ENCODE results near the gene GALNT2.

GALNT2 gene

GRCh38 chr1:230267338-230268065 lies 200.5 kb downstream of the GALNT2 start:
- no peaks in the 10 kb centered on the region; the same call in 1 of the 2 replicates for H3K4me1 ChIP-seq (ENCODE audit: insufficient read depth, low read length)

GRCh38 chr1:230268371-230269170 lies 201.5 kb downstream of the GALNT2 start:
- Histone ChIP-seq H3K9me3 (ENCODE audit: insufficient read depth, low read depth, low read length) (no peaks in the 10 kb centered on the region), H3K27me3 (ENCODE audit: insufficient read depth, low read length) (no peaks in the 10 kb centered on the region), H3K9ac (ENCODE audit: low read depth, low read length) (no peak overlapping the region), H3K4me1 (ENCODE audit: insufficient read depth, low read length) (no peaks in the 10 kb centered on the region; the same call in 1 of the 2 replicates), H3K27ac (ENCODE audit: low read length) (no peak overlapping the region), H3K4me3 (ENCODE audit: low read length) (no peak overlapping the region), H3K36me3 (ENCODE audit: insufficient read depth, low read depth, low read length) (peaks cover 16% of the 10 kb centered on the region)

More at GRCh38 chr1:230267338-230268065, 200.5 kb downstream of the GALNT2 start:
- Histone ChIP-seq H3K27me3 (ENCODE audit: insufficient read depth, low read length) (no peaks in the 10 kb centered on the region), H3K27ac (ENCODE audit: low read length) (no peak overlapping the region), H3K4me3 (ENCODE audit: low read length) (no peak overlapping the region), H3K9ac (ENCODE audit: low read depth, low read length) (no peak overlapping the region), H3K9me3 (ENCODE audit: insufficient read depth, low read depth, low read length) (no peaks in the 10 kb centered on the region), H3K36me3 (ENCODE audit: insufficient read depth, low read depth, low read length) (peaks cover 23% of the 10 kb centered on the region)

- no peaks in the 10 kb centered on the region; the same call in 1 of the 2 replicates for H3K4me1 ChIP-seq (ENCODE audit: insufficient read depth, low read length)
- no peak overlapping the region for H3K27ac ChIP-seq (ENCODE audit: low read length)
- no peaks in the 10 kb centered on the region for H3K27me3 ChIP-seq (ENCODE audit: insufficient read depth, low read length)
- no peaks in the 10 kb centered on the region for H3K9me3 ChIP-seq (ENCODE audit: insufficient read depth, low read depth, low read length)
- H3K4me3 ChIP-seq (ENCODE audit: low read length), result no peak overlapping the region
- peaks cover 11% of the 10 kb centered on the region for H3K36me3 ChIP-seq (ENCODE audit: insufficient read depth, low read depth, low read length)
- no peak overlapping the region for H3K9ac ChIP-seq (ENCODE audit: low read depth, low read length)
Measured at GRCh38 chr1:230270185-230270558, 203.1 kb downstream of the GALNT2 start.

GRCh38 chr1:230270559-230271281 lies 203.7 kb downstream of the GALNT2 start:
- Histone ChIP-seq H3K27me3 (ENCODE audit: insufficient read depth, low read length) (no peaks in the 10 kb centered on the region), H3K27ac (ENCODE audit: low read length) (no peak overlapping the region), H3K4me3 (ENCODE audit: low read length) (no peak overlapping the region), H3K36me3 (ENCODE audit: insufficient read depth, low read depth, low read length) (peaks cover 15% of the 10 kb centered on the region), H3K9ac (ENCODE audit: low read depth, low read length) (no peak overlapping the region), H3K9me3 (ENCODE audit: insufficient read depth, low read depth, low read length) (no peaks in the 10 kb centered on the region), H3K4me1 (ENCODE audit: insufficient read depth, low read length) (no peaks in the 10 kb centered on the region; the same call in 1 of the 2 replicates)

GRCh38 chr1:230271300-230272035 lies 204.4 kb downstream of the GALNT2 start:
- H3K27ac ChIP-seq (ENCODE audit: low read length), result no peak overlapping the region
- no peaks in the 10 kb centered on the region for H3K9me3 ChIP-seq (ENCODE audit: insufficient read depth, low read depth, low read length)
- peaks cover 15% of the 10 kb centered on the region for H3K36me3 ChIP-seq (ENCODE audit: insufficient read depth, low read depth, low read length)
- no peak overlapping the region for H3K4me3 ChIP-seq (ENCODE audit: low read length)
- H3K9ac ChIP-seq (ENCODE audit: low read depth, low read length), result no peak overlapping the region
- H3K27me3 ChIP-seq (ENCODE audit: insufficient read depth, low read length), result no peaks in the 10 kb centered on the region
- peaks cover under 1% of the 10 kb centered on the region; the same call in 1 of the 2 replicates for H3K4me1 ChIP-seq (ENCODE audit: insufficient read depth, low read length)

GRCh38 chr1:230272557-230272956 lies 205.5 kb downstream of the GALNT2 start:
- H3K27ac ChIP-seq (ENCODE audit: low read length), result no peak overlapping the region
- H3K9me3 ChIP-seq (ENCODE audit: insufficient read depth, low read depth, low read length), result no peaks in the 10 kb centered on the region
- peaks cover 9% of the 10 kb centered on the region; the same call in 1 of the 2 replicates for H3K4me1 ChIP-seq (ENCODE audit: insufficient read depth, low read length)
- H3K4me3 ChIP-seq (ENCODE audit: low read length), result no peak overlapping the region
- peaks cover 15% of the 10 kb centered on the region for H3K36me3 ChIP-seq (ENCODE audit: insufficient read depth, low read depth, low read length)
- no peak overlapping the region for H3K9ac ChIP-seq (ENCODE audit: low read depth, low read length)
- no peaks in the 10 kb centered on the region for H3K27me3 ChIP-seq (ENCODE audit: insufficient read depth, low read length)

- Histone ChIP-seq H3K27me3 (ENCODE audit: insufficient read depth, low read length) (no peaks in the 10 kb centered on the region), H3K9ac (ENCODE audit: low read depth, low read length) (no peak overlapping the region), H3K9me3 (ENCODE audit: insufficient read depth, low read depth, low read length) (no peaks in the 10 kb centered on the region), H3K4me1 (ENCODE audit: insufficient read depth, low read length) (peaks cover 15% of the 10 kb centered on the region), H3K27ac (ENCODE audit: low read length) (no peak overlapping the region), H3K36me3 (ENCODE audit: insufficient read depth, low read depth, low read length) (peaks cover 15% of the 10 kb centered on the region), H3K4me3 (ENCODE audit: low read length) (no peak overlapping the region)
Measured at GRCh38 chr1:230273141-230273710, 206.2 kb downstream of the GALNT2 start.

- H3K27me3 ChIP-seq (ENCODE audit: insufficient read depth, low read length), result no peaks in the 10 kb centered on the region
- H3K9ac ChIP-seq (ENCODE audit: low read depth, low read length), result no peak overlapping the region
- peaks cover 21% of the 10 kb centered on the region for H3K36me3 ChIP-seq (ENCODE audit: insufficient read depth, low read depth, low read length)
Measured at GRCh38 chr1:230274254-230274653, 207.2 kb downstream of the GALNT2 start.

GRCh38 chr1:230276401-230276800 lies 209.4 kb downstream of the GALNT2 start:
- no peaks in the 10 kb centered on the region for H3K9me3 ChIP-seq (ENCODE audit: insufficient read depth, low read depth, low read length)
- no peak overlapping the region for H3K27ac ChIP-seq (ENCODE audit: low read length)
- H3K4me3 ChIP-seq (ENCODE audit: low read length), result no peak overlapping the region
- H3K9ac ChIP-seq (ENCODE audit: low read depth, low read length), result no peak overlapping the region
- H3K27me3 ChIP-seq (ENCODE audit: insufficient read depth, low read length), result no peaks in the 10 kb centered on the region
- H3K4me1 ChIP-seq (ENCODE audit: insufficient read depth, low read length), result peaks cover 19% of the 10 kb centered on the region
- peaks cover 36% of the 10 kb centered on the region for H3K36me3 ChIP-seq (ENCODE audit: insufficient read depth, low read depth, low read length)

More at GRCh38 chr1:230274254-230274653, 207.2 kb downstream of the GALNT2 start:
- Histone ChIP-seq H3K4me1 (ENCODE audit: insufficient read depth, low read length) (peaks cover 19% of the 10 kb centered on the region), H3K9me3 (ENCODE audit: insufficient read depth, low read depth, low read length) (no peaks in the 10 kb centered on the region), H3K27ac (ENCODE audit: low read length) (no peak overlapping the region), H3K4me3 (ENCODE audit: low read length) (no peak overlapping the region)

- Histone ChIP-seq H3K4me3 (ENCODE audit: low read length) (peak overlapping the region; percentile 45; the same call in 1 of the 2 replicates), H3K36me3 (ENCODE audit: insufficient read depth, low read depth, low read length) (peaks cover 36% of the 10 kb centered on the region), H3K27me3 (ENCODE audit: insufficient read depth, low read length) (no peaks in the 10 kb centered on the region), H3K27ac (ENCODE audit: low read length) (no peak overlapping the region), H3K4me1 (ENCODE audit: insufficient read depth, low read length) (peaks cover 19% of the 10 kb centered on the region), H3K9me3 (ENCODE audit: insufficient read depth, low read depth, low read length) (no peaks in the 10 kb centered on the region), H3K9ac (ENCODE audit: low read depth, low read length) (no peak overlapping the region)
Measured at GRCh38 chr1:230277201-230278025, 210.4 kb downstream of the GALNT2 start.

Measured in iPS-20b (cell line).